IPS-20b (cell line): Measurements from ENCODE around the gene NELL2.
"Not testable (repeated sequence)": the region's sequence is repeated elsewhere in the genome, so short reads cannot be mapped to it uniquely, and the experiment has no call there.

ENCODE experiments used
- H3K27ac ChIP-seq: one replicate; pipeline ENCODE4 v1.5.1; 2013; ENCODE audit warnings: low read length
- H3K27me3 ChIP-seq: 2 replicates; pipeline ENCODE4 v1.6.1; 2013; ENCODE audit warnings: mild to moderate bottlenecking, low read length, inconsistent platforms; ENCODE audit not compliant: insufficient read depth
- H3K36me3 ChIP-seq: 2 replicates; pipeline ENCODE4 v1.6.1; 2013; ENCODE audit warnings: low read depth, mild to moderate bottlenecking, inconsistent platforms, low read length, moderate library complexity; ENCODE audit not compliant: insufficient read depth
- H3K4me1 ChIP-seq: 2 replicates; pipeline ENCODE4 v1.6.1; 2013; ENCODE audit warnings: mild to moderate bottlenecking, control low read depth, inconsistent platforms, low read length, moderate library complexity; ENCODE audit not compliant: insufficient read depth
- H3K4me3 ChIP-seq: 2 replicates; pipeline ENCODE4 v1.5.1; 2013; ENCODE audit warnings: mild to moderate bottlenecking, low read length, inconsistent platforms
- H3K9ac ChIP-seq: 2 replicates; pipeline ENCODE4 v1.6.1; 2013; ENCODE audit warnings: low read depth, mild to moderate bottlenecking, inconsistent platforms, low read length, moderate library complexity
- H3K9me3 ChIP-seq: 2 replicates; pipeline ENCODE4 v1.6.1; 2013; ENCODE audit warnings: mild to moderate bottlenecking, low read depth, low read length, inconsistent platforms; ENCODE audit not compliant: insufficient read depth

The NELL2 gene

GRCh38 chr12:44821702-44822101 lies 54.4 kb downstream of the NELL2 start:
- not testable (repeated sequence) for H3K4me1 ChIP-seq, H3K9ac ChIP-seq, H3K4me3 ChIP-seq, H3K36me3 ChIP-seq, H3K27me3 ChIP-seq, H3K9me3 ChIP-seq, H3K27ac ChIP-seq

- Histone ChIP-seq H3K27me3 (no peaks in the 10 kb centered on the region), H3K4me1 (no peaks in the 10 kb centered on the region), H3K27ac (no peak overlapping the region), H3K4me3 (no peak overlapping the region), H3K9ac (no peak overlapping the region), H3K9me3 (no peaks in the 10 kb centered on the region), H3K36me3 (no peaks in the 10 kb centered on the region)
These were observed 56.2 kb downstream of the NELL2 start for GRCh38 chr12:44819884-44820283.

- no peaks in the 10 kb centered on the region for H3K27me3 ChIP-seq
- H3K4me3 ChIP-seq = no peak overlapping the region
These were observed 58.4 kb downstream of the NELL2 start for GRCh38 chr12:44817687-44818086.

GRCh38 chr12:44816446-44817017 lies 59.6 kb downstream of the NELL2 start:
- Histone ChIP-seq H3K27me3 (no peaks in the 10 kb centered on the region), H3K27ac (no peak overlapping the region), H3K9me3 (no peaks in the 10 kb centered on the region), H3K4me1 (no peaks in the 10 kb centered on the region), H3K36me3 (no peaks in the 10 kb centered on the region), H3K9ac (no peak overlapping the region), H3K4me3 (no peak overlapping the region)

More at GRCh38 chr12:44817687-44818086, 58.4 kb downstream of the NELL2 start:
- Histone ChIP-seq H3K9me3 (no peaks in the 10 kb centered on the region), H3K4me1 (no peaks in the 10 kb centered on the region), H3K27ac (no peak overlapping the region), H3K36me3 (no peaks in the 10 kb centered on the region), H3K9ac (no peak overlapping the region)

GRCh38 chr12:44812062-44812461 lies 64.1 kb downstream of the NELL2 start:
- Histone ChIP-seq H3K9ac (no peak overlapping the region), H3K36me3 (no peaks in the 10 kb centered on the region), H3K27me3 (no peaks in the 10 kb centered on the region), H3K4me1 (no peaks in the 10 kb centered on the region), H3K27ac (no peak overlapping the region), H3K4me3 (no peak overlapping the region), H3K9me3 (no peaks in the 10 kb centered on the region)

GRCh38 chr12:44804068-44804467 lies 72.0 kb downstream of the NELL2 start:
- Histone ChIP-seq H3K4me3 (no peak overlapping the region), H3K9ac (no peak overlapping the region), H3K4me1 (no peaks in the 10 kb centered on the region), H3K27me3 (no peaks in the 10 kb centered on the region), H3K36me3 (no peaks in the 10 kb centered on the region), H3K27ac (no peak overlapping the region), H3K9me3 (no peaks in the 10 kb centered on the region)

GRCh38 chr12:44795970-44796369 lies 80.1 kb downstream of the NELL2 start:
- H3K9ac ChIP-seq = no peak overlapping the region
- no peak overlapping the region for H3K27ac ChIP-seq
- no peaks in the 10 kb centered on the region for H3K9me3 ChIP-seq
- H3K27me3 ChIP-seq = no peaks in the 10 kb centered on the region
- H3K4me1 ChIP-seq = no peaks in the 10 kb centered on the region
- H3K36me3 ChIP-seq = no peaks in the 10 kb centered on the region
- H3K4me3 ChIP-seq = no peak overlapping the region

GRCh38 chr12:44788731-44789130 lies 87.4 kb downstream of the NELL2 start:
- Histone ChIP-seq H3K9ac (no peak overlapping the region), H3K27me3 (no peaks in the 10 kb centered on the region), H3K9me3 (no peaks in the 10 kb centered on the region), H3K4me1 (peaks cover 6% of the 10 kb centered on the region; the same call in 1 of the 2 replicates), H3K36me3 (no peaks in the 10 kb centered on the region), H3K4me3 (no peak overlapping the region), H3K27ac (no peak overlapping the region)

GRCh38 chr12:44780221-44780790 lies 95.8 kb downstream of the NELL2 start:
- H3K27me3 ChIP-seq = no peaks in the 10 kb centered on the region
- no peak overlapping the region for H3K9ac ChIP-seq
- peaks cover 11% of the 10 kb centered on the region; the same call in 1 of the 2 replicates for H3K36me3 ChIP-seq
- H3K27ac ChIP-seq = no peak overlapping the region
- peaks cover 6% of the 10 kb centered on the region; the same call in 1 of the 2 replicates for H3K4me1 ChIP-seq
- no peak overlapping the region for H3K4me3 ChIP-seq
- H3K9me3 ChIP-seq = peaks cover 4% of the 10 kb centered on the region; the same call in 1 of the 2 replicates

- Histone ChIP-seq H3K9me3 (peaks cover 4% of the 10 kb centered on the region; the same call in 1 of the 2 replicates), H3K27me3 (no peaks in the 10 kb centered on the region), H3K4me3 (no peak overlapping the region), H3K36me3 (peaks cover 11% of the 10 kb centered on the region; the same call in 1 of the 2 replicates), H3K27ac (no peak overlapping the region), H3K4me1 (peaks cover 6% of the 10 kb centered on the region; the same call in 1 of the 2 replicates), H3K9ac (no peak overlapping the region)
These were observed 96.3 kb downstream of the NELL2 start for GRCh38 chr12:44779766-44780165.

- Histone ChIP-seq H3K9ac (no peak overlapping the region), H3K27ac (no peak overlapping the region), H3K36me3 (peaks cover 19% of the 10 kb centered on the region; the same call in 1 of the 2 replicates)
These were observed 97.3 kb downstream of the NELL2 start for GRCh38 chr12:44778863-44779262.

GRCh38 chr12:44777044-44777443 lies 99.1 kb downstream of the NELL2 start:
- no peaks in the 10 kb centered on the region for H3K27me3 ChIP-seq
- H3K27ac ChIP-seq = no peak overlapping the region
- peaks cover 20% of the 10 kb centered on the region; the same call in 1 of the 2 replicates for H3K36me3 ChIP-seq
- no peaks in the 10 kb centered on the region for H3K4me1 ChIP-seq
- H3K4me3 ChIP-seq = no peak overlapping the region
- H3K9ac ChIP-seq = no peak overlapping the region
- H3K9me3 ChIP-seq = peaks cover 4% of the 10 kb centered on the region; the same call in 1 of the 2 replicates

More at GRCh38 chr12:44778863-44779262, 97.3 kb downstream of the NELL2 start:
- Histone ChIP-seq H3K4me1 (peaks cover under 1% of the 10 kb centered on the region; the same call in 1 of the 2 replicates), H3K4me3 (no peak overlapping the region), H3K9me3 (peaks cover 4% of the 10 kb centered on the region; the same call in 1 of the 2 replicates), H3K27me3 (no peaks in the 10 kb centered on the region)
